GM12878 (cell line): ENCODE results near the gene OR2A5. TPM values are rescaled to one million over a fixed set of nuclear protein-coding genes. Genes with fewer than 3 reads are reported as not detected.

Experiments used
- ATAC-seq: fragments of 200-7000 bp; cut with Tn5 transposase; 3 replicates; pipeline ENCODE4 v1.9.1; 2020; ENCODE audit warnings: mild to moderate bottlenecking, moderate library complexity
- BruUV-seq: library from RNA; stranded (reverse); fragments of 400-500 nt; replicated peaks from 2 replicates; lab custom pipeline; 2021; lab: Mats Ljungman, UMichigan
- CTCF ChIA-PET: fragments of 300-600 bp; sonication (Branson Sonifier 250); formaldehyde crosslinking; extraction: SDS; loops from one replicate; lab custom pipeline; 2021; ENCODE audit warnings: inconsistent platforms; lab: Yijun Ruan, JAX
- POLR2A ChIA-PET: fragments of 350-600 bp; formaldehyde crosslinking; extraction: SDS; loops from one replicate; lab custom pipeline; 2021; ENCODE audit warnings: inconsistent platforms; lab: Charles Lee
- RAD21 ChIA-PET: fragments of 300-600 bp; sonication (Branson Sonifier 250); formaldehyde crosslinking; loops from one replicate; lab custom pipeline; 2023; ENCODE audit warnings: antibody characterized with exemption; ENCODE audit not compliant: unreplicated experiment; lab: Charles Lee
- SMC1A ChIA-PET: fragments of 300-600 bp; sonication (Branson Sonifier 250); formaldehyde crosslinking; loops from one replicate; lab custom pipeline; 2023; ENCODE audit not compliant: unreplicated experiment, uncharacterized antibody; lab: Charles Lee
- DNase-seq: peaks from one replicate; pipeline ENCODE4 v3.0.0-alpha.2; 2011; ENCODE audit warnings: low read depth, low spot score
- FAIRE-seq: peaks from 3 replicates; lab custom pipeline; 2011; peaks lifted over from hg19 to GRCh38; lab: Jason Lieb, UNC
- H2AFZ ChIP-seq: 2 replicates; pipeline ENCODE4 v1.6.0; 2011; ENCODE audit warnings: low read depth, low read length, control low read depth; ENCODE audit not compliant: control insufficient read depth
- H3K27ac ChIP-seq: 2 replicates; pipeline ENCODE4 v1.5.1; 2011; ENCODE audit warnings: control low read depth; ENCODE audit not compliant: control insufficient read depth, insufficient read depth
- H3K27me3 ChIP-seq, 2 experiments: replicated peaks in 1 of 2; 2 replicates each; pipeline versions ENCODE4 v1.6.0 to v1.6.1; 2011; ENCODE audit warnings: low read length in 1 of 2; ENCODE audit not compliant: control insufficient read depth in 2 of 2, insufficient read depth in 2 of 2
- H3K36me3 ChIP-seq, 2 experiments: 2 replicates each; pipeline ENCODE4 v1.5.1; 2011; ENCODE audit warnings: low read length in 1 of 2; ENCODE audit not compliant: control insufficient read depth in 2 of 2, insufficient read depth in 2 of 2
- H3K4me1 ChIP-seq: 2 replicates; pipeline ENCODE4 v1.6.1; 2011; ENCODE audit warnings: mild to moderate bottlenecking, low read length, moderate library complexity, mixed read lengths; ENCODE audit not compliant: control insufficient read depth, insufficient read depth
- H3K4me2 ChIP-seq: 2 replicates; pipeline ENCODE4 v1.6.0; 2011; ENCODE audit warnings: control low read depth; ENCODE audit not compliant: control insufficient read depth, insufficient read depth
- H3K4me3 ChIP-seq: fragments of 200-600 bp; sonication (generic); 2 replicates; pipeline ENCODE4 v1.5.1; 2016
- H3K79me2 ChIP-seq: 2 replicates; pipeline ENCODE4 v1.6.0; 2011; ENCODE audit warnings: low read length; ENCODE audit not compliant: control insufficient read depth, insufficient read depth
- H3K9ac ChIP-seq: 2 replicates; pipeline ENCODE4 v1.8.0; 2011; ENCODE audit warnings: low read length, control low read depth, mixed read lengths; ENCODE audit not compliant: control insufficient read depth, insufficient read depth
- H3K9me3 ChIP-seq: replicated peaks from 3 replicates; pipeline ENCODE4 v1.5.1; 2011; ENCODE audit warnings: mild to moderate bottlenecking, low read length; ENCODE audit not compliant: control insufficient read depth, insufficient read depth
- H4K20me1 ChIP-seq: 2 replicates; pipeline ENCODE4 v1.6.0; 2011; ENCODE audit not compliant: control insufficient read depth, insufficient read depth
- BRCA1 ChIP-seq: IDR thresholded peaks from 2 replicates; pipeline ENCODE4 v1.6.1; 2011; ENCODE audit warnings: low read depth, low read length, improper control_type of control experiment
- PBX3 ChIP-seq: IDR thresholded peaks from 2 replicates; pipeline ENCODE4 v1.6.1; 2011; ENCODE audit warnings: mild to moderate bottlenecking, low read depth, low read length, moderate library complexity; ENCODE audit not compliant: insufficient replicate concordance
- STAT3 ChIP-seq: IDR thresholded peaks from 2 replicates; pipeline ENCODE4 v1.6.1; 2011; ENCODE audit warnings: low read depth, low read length, improper control_type of control experiment
- WGBS: methylation state at CpG from one replicate; pipeline ENCODE4 v1.1.6; 2016; ENCODE audit warnings: low lambda C conversion rate; ENCODE audit not compliant: insufficient replicate concordance, insufficient coverage; ENCODE audit errors: missing lambda C conversion rate; 5-methylcytosine and 5-hydroxymethylcytosine counted together
- in situ Hi-C: fragments of 300-500 bp; cut with MboI; formaldehyde crosslinking; loops from 9 replicates; pipeline ENCODE4 v1.14.3; 2018; ENCODE audit warnings: mixed read lengths
- intact Hi-C: fragments of 100-400 bp; cut with micrococcal nuclease; formaldehyde crosslinking; loops from one replicate; pipeline ENCODE4 v1.14.2; 2022; ENCODE audit not compliant: unreplicated experiment
- polyA plus RNA-seq, 11 experiments: library from polyadenylated mRNA; depleted of rRNA in 4 of 11; unstranded in 6 of 11; stranded (reverse) in 5 of 11; fragments of >200 nt; fragmentation: Nextera tagmentation in 4 of 11; fragmentation: Illumina TruSeq in 1 of 11; extraction: Ambion mirVana in 4 of 11; extraction: Trizol in 1 of 11; gene quantifications; 1 replicate in 1 of 11; 2 replicates in 10 of 11; pipeline versions ENCODE4 v1.2.1 to v1.2.3, GENCODE V29; 2011 to 2016; ENCODE audit warnings: inconsistent platforms in 2 of 11, missing spikeins in 2 of 11, low read depth in 1 of 11
- total RNA-seq, 4 experiments: library from RNA; depleted of rRNA in 3 of 4; stranded (reverse); fragments of >200 nt in 3 of 4; fragmentation: Illumina TruSeq in 1 of 4; extraction: Trizol in 1 of 4; gene quantifications; 2 replicates each; pipeline versions ENCODE4 v1.2.1 to v1.2.3, GENCODE V29; 2013 to 2021
- TF ChIP-seq, protein P1 (sequence below): fragments of 450-650 bp; IDR thresholded peaks from 2 replicates; pipeline ENCODE4 v1.6.1; 2017; ENCODE audit warnings: mild to moderate bottlenecking, low read depth, inconsistent platforms; ENCODE audit not compliant: poor library complexity, severe bottlenecking

The OR2A5 gene
- total and polyA plus RNA-seq, 10 of the 15 experiments (the other 5 are each of a cell fraction or from before 2014, with no cell fraction given), result 0.19 TPM; not detected in 9

DNA sequence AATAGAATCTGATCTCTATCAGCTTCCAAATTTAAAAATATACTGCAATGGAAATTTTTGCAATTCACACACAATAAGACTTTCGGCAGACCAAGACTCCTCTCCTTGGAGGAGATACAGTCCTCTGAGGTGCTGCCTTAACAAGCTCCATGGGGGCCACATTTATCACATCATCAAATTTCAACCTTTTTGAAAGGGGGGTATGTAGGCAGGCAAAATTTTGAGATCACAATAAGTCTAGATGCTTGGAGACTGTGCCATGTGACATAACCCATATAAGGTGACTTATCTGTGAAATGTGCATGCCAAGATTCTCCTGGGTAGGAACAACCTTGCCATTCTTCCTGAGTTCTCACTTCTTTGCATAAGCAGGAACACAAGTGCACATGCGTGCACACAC is 37.2 kb downstream of the OR2A5 start, which contains the start of gene OR2A12 (continued):
- TF ChIP-seq PBX3, result no peak
- TF ChIP-seq, protein P1, sequence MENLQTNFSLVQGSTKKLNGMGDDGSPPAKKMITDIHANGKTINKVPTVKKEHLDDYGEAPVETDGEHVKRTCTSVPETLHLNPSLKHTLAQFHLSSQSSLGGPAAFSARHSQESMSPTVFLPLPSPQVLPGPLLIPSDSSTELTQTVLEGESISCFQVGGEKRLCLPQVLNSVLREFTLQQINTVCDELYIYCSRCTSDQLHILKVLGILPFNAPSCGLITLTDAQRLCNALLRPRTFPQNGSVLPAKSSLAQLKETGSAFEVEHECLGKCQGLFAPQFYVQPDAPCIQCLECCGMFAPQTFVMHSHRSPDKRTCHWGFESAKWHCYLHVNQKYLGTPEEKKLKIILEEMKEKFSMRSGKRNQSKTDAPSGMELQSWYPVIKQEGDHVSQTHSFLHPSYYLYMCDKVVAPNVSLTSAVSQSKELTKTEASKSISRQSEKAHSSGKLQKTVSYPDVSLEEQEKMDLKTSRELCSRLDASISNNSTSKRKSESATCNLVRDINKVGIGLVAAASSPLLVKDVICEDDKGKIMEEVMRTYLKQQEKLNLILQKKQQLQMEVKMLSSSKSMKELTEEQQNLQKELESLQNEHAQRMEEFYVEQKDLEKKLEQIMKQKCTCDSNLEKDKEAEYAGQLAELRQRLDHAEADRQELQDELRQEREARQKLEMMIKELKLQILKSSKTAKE, result no peak

DNA sequence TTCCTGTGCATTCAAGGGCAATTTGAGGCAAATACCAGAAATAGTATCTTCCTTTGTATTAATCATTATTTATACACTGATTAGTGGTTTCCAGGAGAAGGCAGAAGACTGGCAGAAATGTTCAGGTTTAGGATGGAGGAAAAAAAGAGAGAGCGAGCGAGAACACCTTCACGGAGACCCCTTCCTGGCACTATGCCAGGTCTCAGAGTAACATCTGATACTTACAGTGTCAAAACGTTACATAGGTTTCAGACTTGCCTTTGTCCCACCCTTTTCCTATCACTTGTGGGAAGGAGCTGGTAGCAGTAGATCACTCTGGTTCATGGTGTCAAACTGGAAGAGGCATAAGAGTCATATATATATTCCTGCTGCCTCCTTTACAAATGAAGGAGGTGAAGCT is 38.0 kb downstream of the OR2A5 start:
- H3K27ac ChIP-seq, result no peak overlapping the region
- ChIA-PET RAD21 (no interaction called here), POLR2A (no interaction called here), CTCF (no interaction called here), SMC1A (interaction anchor here (0.5 kb wide), 1 partner anchor 828 kb away, joined by 3 read pairs; no protein-coding TSS in a partner anchor)
- no peak overlapping the region for H3K4me3 ChIP-seq
- no peaks in the 10 kb centered on the region for H3K9me3 ChIP-seq
- no peak for FAIRE-seq
- WGBS, result 69% methylated on average over 4 of the region's 4 CpGs
- H3K27me3 ChIP-seq, result no peaks in the 10 kb centered on the region
- no peak overlapping the region for H3K4me2 ChIP-seq
- no peak overlapping the region for H2AFZ ChIP-seq
- H4K20me1 ChIP-seq, result no peaks in the 10 kb centered on the region
- no peak for TF ChIP-seq STAT3
- TF ChIP-seq BRCA1, result no peak
- TF ChIP-seq, all 136 proteins: peak for 0
- no peak overlapping the region for H3K9ac ChIP-seq
- no peaks in the 10 kb centered on the region for H3K4me1 ChIP-seq
- no peak for ATAC-seq
- BruUV-seq, result no TSS peak
- H3K36me3 ChIP-seq, result no peaks in the 10 kb centered on the region
- no peak for DNase-seq
- in situ Hi-C loops, result no loop called here
- H3K79me2 ChIP-seq, result no peaks in the 10 kb centered on the region
- intact Hi-C loops, result no loop called here
